Tracheal epithelial cell (primary cell): ENCODE results near the gene PSME3. TPM values are rescaled to one million over a fixed set of nuclear protein-coding genes. Genes with fewer than 3 reads are reported as not detected.

Experiments
- total RNA-seq: library from RNA; depleted of rRNA; stranded (reverse); fragments of >200 nt; gene quantifications from 2 replicates; pipeline ENCODE4 v1.2.1, GENCODE V29; 2014

The PSME3 gene, protein sequence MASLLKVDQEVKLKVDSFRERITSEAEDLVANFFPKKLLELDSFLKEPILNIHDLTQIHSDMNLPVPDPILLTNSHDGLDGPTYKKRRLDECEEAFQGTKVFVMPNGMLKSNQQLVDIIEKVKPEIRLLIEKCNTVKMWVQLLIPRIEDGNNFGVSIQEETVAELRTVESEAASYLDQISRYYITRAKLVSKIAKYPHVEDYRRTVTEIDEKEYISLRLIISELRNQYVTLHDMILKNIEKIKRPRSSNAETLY
- total RNA-seq = 65.2 and 83.6 TPM in 2 replicates

DNA sequence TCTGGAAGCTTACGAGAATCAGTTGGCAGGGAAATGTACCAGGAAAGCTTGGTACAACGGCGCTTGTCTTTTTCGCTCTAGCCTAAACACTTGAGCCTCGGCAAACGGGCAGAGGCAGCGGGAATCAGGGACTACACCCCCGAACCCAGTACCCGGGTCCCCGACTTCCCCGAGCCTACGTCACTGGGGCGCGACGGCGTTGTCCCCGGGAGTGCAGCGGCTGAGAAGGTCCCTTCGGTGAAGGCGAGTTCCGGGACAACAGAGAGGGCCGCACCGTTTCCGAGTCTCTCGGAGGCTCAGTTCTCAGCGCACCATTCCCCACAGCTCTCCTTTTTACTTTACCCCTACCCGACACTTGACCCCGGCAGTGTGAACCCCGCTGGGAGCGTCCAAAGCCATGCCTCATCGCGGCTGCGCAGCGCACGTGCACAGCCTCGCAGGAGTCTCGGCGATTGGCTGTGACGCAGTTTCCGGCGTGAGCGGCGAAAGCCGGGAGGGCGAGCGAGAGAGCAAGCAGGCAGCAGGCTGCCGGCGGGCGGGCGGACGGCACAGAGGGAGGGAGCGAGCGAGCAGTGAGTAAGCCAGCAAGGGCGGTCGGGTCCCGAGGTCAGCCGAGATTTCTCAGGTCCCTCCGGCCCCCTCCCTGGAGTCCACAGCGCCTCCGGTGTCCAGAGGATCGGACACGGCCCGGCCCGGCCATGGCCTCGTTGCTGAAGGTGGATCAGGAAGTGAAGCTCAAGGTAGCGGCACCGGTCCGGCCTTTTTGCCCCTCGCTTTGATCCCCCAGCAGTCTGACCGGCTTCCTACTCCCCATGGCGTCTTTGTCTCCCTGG lies at the start of gene PSME3:
TSS of gene PSME3 (plus strand) at position 464 of the 833 bp plus-strand sequence. CDS start at position 699, 235 bp downstream.

DNA sequence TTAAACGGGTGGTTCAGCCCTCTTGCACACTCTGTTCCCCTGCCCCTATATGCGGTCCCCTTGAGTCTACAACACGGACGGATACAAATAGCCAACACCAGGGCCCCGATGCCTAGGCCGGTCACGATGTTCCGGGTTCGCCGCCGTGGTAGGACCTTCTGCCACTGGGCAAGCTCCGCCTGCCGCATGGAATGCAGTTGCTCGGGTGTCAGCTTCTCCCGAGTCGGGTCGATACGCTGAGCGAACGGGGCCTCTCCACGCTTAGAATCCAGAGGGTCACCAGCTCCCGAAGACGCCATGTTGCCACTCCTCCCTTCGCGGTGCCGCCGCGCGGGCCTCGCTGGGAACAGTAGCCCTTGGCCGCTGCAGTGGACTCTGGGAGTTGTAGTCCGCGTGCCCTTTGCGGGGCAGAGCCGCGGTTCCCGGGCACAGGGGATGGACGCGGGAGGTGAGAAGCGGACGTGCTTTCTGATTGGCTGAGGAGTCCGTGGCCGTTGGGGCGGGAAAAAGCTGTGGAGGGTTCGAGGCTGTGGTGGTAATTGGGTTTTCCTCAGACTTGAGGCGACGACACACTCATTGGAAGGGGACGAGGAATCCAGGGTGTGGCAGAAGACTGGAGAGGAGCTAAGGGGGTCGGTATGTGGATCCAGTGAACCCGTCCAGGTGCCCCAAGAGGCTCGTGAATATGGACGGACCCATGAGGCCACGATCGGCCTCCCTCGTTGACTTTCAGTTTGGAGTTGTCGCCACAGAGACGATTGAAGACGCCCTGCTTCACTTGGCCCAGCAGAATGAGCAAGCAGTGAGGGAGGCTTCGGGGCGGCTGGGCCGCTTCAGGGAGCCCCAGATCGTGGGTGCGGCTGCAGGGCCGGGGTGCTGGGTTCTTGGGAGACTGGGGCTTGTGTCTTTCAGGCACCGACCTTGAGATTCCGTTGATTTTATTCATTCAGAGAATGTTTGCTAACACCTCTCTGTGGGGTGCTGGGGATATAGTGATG lies 34.5 kb upstream of the PSME3 start, which contains the start of the genes CNTD1 and COA3:
TSS of gene CNTD1 (plus strand) at position 479 of the 998 bp plus-strand sequence. CDS start at position 686, 207 bp downstream.
TSS of gene COA3 (minus strand) at position 322 of the 998 bp plus-strand sequence. CDS start at position 299, 23 bp downstream.

DNA sequence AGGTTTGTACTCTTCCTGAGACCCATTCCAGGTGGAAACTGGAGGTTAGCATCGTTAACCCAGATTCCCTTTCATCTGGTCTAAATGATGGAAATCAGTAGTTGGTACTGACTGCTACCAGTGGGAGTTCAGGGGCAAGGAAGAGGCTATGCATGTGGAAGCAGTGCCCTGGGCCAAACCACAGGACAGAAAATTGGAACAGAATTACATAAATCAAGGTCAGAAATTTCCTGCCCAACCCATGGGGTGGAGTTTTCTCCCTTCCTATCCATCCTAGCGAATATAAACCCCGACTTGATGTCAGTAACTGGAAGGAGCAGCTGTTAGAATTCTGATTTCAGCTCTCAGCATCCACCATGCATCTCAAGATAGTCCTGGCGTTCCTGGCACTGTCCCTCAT lies 11.1 kb downstream of the PSME3 start, which contains the start of gene AOC2:
TSS of gene AOC2 (plus strand) at position 310 of the 400 bp plus-strand sequence. CDS start at position 357, 47 bp downstream.

DNA sequence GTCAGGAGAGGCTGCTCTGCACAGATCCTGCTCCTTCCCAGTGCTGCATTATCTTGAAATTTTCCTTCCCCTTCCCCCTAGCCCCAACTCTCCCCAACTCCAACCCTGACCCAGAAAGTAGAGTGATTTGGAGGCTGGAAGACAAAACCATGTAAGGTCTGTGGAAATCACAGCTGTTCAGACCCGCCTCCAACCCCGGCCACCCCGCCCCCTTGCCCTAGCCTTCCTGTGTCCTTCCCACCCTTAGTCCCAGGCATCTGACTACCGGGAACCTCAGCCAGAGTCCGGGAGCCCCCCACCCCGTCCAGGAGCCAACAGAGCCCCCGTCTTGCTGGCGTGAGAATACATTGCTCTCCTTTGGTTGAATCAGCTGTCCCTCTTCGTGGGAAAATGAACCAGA lies 17.8 kb downstream of the PSME3 start, which contains the start of gene AOC3:
TSS of gene AOC3 (plus strand) at position 246 of the 400 bp plus-strand sequence. CDS start at position 391, 145 bp downstream.

Other genes with a start within 250 kb of the PSME3 start
- 73.3 and 85.5 TPM in 2 replicates for gene RETREG3, start 224.0 kb upstream of the PSME3 start, total RNA-seq
- 15.6 and 31.1 TPM in 2 replicates for gene TUBG1, start 223.7 kb upstream of the PSME3 start, total RNA-seq
- gene TUBG2, start 174.1 kb upstream of the PSME3 start, total RNA-seq = 4.8 and 7.2 TPM in 2 replicates
- gene PLEKHH3, start 156.4 kb upstream of the PSME3 start, total RNA-seq = 15.7 and 33.5 TPM in 2 replicates
- gene CCR10, start 151.6 kb upstream of the PSME3 start, total RNA-seq = 0.21 and 2.9 TPM in 2 replicates
- gene CNTNAP1, start 150.9 kb upstream of the PSME3 start, total RNA-seq = under 0.01 and 2.2 TPM in 2 replicates
- 8.9 and 12.1 TPM in 2 replicates for gene EZH1, start 88.4 kb upstream of the PSME3 start, total RNA-seq
- gene RAMP2, start 72.2 kb upstream of the PSME3 start, total RNA-seq = not detected in 2 replicates
- gene VPS25, start 59.9 kb upstream of the PSME3 start, total RNA-seq = 66.1 and 83.6 TPM in 2 replicates
- 0.96 TPM in 1 of 2 replicates, not detected in the other for gene WNK4, start 52.8 kb upstream of the PSME3 start, total RNA-seq
- gene COA3, start 34.7 kb upstream of the PSME3 start, total RNA-seq = 71.3 and 76.9 TPM in 2 replicates
- not detected in 2 replicates for gene CNTD1, start 34.5 kb upstream of the PSME3 start, total RNA-seq
- gene BECN1, start 9.1 kb upstream of the PSME3 start, total RNA-seq = 113 and 117 TPM in 2 replicates
- gene AOC2, start 11.2 kb downstream of the PSME3 start, total RNA-seq = 0.96 and 1.5 TPM in 2 replicates
- gene AOC3, start 17.8 kb downstream of the PSME3 start, total RNA-seq = under 0.01 and 0.24 TPM in 2 replicates
- under 0.01 TPM in 1 of 2 replicates, not detected in the other for gene G6PC1, start 67.4 kb downstream of the PSME3 start, total RNA-seq
- 11.9 and 14.0 TPM in 2 replicates for gene AARSD1, start 131.1 kb downstream of the PSME3 start, total RNA-seq
- 0.21 and 0.24 TPM in 2 replicates for gene PTGES3L, start 146.7 kb downstream of the PSME3 start, total RNA-seq
- gene RUNDC1, start 147.2 kb downstream of the PSME3 start, total RNA-seq = 8.7 and 9.4 TPM in 2 replicates
- 1,542 and 1,825 TPM in 2 replicates for gene RPL27, start 165.0 kb downstream of the PSME3 start, total RNA-seq
- 2.1 and 10.4 TPM in 2 replicates for gene IFI35, start 173.4 kb downstream of the PSME3 start, total RNA-seq
- gene VAT1, start 189.0 kb downstream of the PSME3 start, total RNA-seq = 94.8 and 149 TPM in 2 replicates
- 0.24 TPM in 1 of 2 replicates, not detected in the other for gene RND2, start 191.8 kb downstream of the PSME3 start, total RNA-seq